VCaP (cell line): ENCODE data around the gene STOM.
A peak's percentile ranks its signal among the peaks of the same experiment; 100 is the strongest.
"Not testable (repeated sequence)": the region's sequence is repeated elsewhere in the genome, so short reads cannot be mapped to it uniquely, and the experiment has no call there.

Experiments
- H3K27ac ChIP-seq: fragments of 450-650 bp; 2 replicates; pipeline ENCODE4 v1.5.1; 2017
- TF ChIP-seq, protein P1 (sequence below): fragments of 450-650 bp; conservative IDR thresholded peaks from 2 replicates; pipeline ENCODE4 v1.5.1; 2017; ENCODE audit warnings: mild to moderate bottlenecking, moderate library complexity

Gene STOM, protein sequence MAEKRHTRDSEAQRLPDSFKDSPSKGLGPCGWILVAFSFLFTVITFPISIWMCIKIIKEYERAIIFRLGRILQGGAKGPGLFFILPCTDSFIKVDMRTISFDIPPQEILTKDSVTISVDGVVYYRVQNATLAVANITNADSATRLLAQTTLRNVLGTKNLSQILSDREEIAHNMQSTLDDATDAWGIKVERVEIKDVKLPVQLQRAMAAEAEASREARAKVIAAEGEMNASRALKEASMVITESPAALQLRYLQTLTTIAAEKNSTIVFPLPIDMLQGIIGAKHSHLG

DNA sequence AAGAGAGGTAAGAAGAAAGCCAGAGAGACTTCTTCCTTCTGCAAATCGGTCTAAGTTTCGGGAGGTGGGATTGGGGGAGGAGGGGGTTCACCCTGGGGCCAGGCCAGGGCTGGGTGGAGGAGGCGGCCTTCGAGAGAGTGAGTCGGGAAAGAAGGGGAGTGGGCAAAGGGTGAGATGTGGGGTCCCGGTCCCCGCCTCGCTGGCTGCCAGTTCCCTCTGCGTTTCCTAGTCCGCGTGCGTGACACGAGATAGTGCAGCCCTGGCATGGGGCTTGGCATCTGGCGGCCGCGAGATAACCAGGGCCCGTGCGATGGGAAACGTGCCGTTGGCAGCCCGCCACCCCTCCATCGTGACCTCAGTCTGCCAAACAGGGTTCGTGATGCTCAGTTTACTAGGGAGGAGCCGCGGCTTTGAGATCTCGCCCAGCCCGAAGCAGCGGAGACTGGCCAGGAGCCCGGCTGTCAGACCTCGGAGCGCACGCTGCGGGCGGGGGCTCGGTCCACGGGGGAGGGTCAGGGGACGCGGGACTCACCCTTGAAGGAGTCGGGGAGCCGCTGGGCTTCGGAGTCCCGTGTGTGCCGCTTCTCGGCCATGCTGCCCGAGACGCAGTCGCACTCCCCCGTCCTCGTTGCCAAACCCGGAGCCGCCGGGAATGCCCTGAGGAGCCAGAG is at the start of gene STOM:
TSS of gene STOM (minus strand) at position 656 of the 671 bp plus-strand sequence. CDS start at position 593, 63 bp downstream.
- no peak within 1 kb of the TSS for H3K27ac ChIP-seq
- TF ChIP-seq, protein P1, sequence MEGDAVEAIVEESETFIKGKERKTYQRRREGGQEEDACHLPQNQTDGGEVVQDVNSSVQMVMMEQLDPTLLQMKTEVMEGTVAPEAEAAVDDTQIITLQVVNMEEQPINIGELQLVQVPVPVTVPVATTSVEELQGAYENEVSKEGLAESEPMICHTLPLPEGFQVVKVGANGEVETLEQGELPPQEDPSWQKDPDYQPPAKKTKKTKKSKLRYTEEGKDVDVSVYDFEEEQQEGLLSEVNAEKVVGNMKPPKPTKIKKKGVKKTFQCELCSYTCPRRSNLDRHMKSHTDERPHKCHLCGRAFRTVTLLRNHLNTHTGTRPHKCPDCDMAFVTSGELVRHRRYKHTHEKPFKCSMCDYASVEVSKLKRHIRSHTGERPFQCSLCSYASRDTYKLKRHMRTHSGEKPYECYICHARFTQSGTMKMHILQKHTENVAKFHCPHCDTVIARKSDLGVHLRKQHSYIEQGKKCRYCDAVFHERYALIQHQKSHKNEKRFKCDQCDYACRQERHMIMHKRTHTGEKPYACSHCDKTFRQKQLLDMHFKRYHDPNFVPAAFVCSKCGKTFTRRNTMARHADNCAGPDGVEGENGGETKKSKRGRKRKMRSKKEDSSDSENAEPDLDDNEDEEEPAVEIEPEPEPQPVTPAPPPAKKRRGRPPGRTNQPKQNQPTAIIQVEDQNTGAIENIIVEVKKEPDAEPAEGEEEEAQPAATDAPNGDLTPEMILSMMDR, result no peak

DNA sequence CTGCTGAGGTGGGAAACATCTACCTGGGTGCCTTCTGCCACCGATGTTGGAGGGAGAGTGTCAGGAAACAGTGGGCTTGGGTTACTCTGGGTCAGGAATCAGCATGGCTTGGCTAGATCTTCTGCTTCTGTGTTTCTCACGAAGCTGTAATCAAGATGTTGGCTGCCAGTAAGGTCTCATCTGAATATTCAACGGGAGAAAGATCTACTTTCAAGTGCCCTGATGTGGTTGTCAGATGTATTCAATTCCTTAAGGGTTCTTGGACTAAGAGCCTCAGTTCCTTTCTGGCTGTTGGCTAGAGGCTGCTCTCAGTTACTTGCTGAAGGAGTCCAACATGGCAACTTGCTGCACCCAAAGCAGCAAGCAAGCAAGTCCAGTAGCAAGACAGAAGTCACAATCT is 41.9 kb upstream of the STOM start:
- TF ChIP-seq, protein P1, result no peak
- no peak overlapping the region for H3K27ac ChIP-seq

DNA sequence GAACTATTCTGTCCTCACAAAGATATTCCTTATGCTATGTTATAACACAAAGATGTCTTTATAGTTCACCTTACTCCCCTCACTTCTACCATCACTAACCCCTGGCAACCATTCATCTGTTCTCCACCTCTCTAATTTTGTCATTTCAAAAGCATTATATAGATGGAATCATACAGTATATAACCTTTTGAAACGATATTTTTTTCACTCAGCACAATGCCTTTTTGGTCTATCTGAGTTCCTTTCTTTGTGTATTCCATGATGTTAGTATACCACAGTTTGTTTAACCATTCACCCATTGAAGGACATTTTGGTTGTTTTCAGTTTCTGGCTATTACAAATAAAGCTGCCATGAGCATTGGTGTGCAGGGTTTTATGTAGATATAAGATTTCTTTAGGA is 35.8 kb upstream of the STOM start:
- H3K27ac ChIP-seq, result no peak overlapping the region
- TF ChIP-seq, protein P1, result no peak

DNA sequence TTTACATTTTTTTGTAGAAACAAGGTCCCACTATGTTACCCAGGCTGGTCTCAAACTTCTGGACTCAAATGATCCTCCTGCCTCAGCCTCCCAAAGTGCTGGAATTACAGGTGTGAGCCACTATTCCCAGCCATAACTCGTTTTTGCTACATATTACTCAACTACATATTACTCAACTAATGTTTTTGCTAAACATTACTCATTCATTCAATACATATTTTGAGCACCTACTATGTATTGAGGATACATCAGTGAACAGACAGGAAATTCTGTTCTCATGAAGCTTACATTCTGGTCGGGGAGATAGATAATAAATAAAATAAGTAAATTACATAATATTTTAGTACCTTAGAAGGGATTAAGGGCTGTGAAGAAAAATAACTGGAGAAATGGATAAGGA is 34.9 kb upstream of the STOM start:
- TF ChIP-seq, protein P1, result no peak
- H3K27ac ChIP-seq, result no peak overlapping the region

DNA sequence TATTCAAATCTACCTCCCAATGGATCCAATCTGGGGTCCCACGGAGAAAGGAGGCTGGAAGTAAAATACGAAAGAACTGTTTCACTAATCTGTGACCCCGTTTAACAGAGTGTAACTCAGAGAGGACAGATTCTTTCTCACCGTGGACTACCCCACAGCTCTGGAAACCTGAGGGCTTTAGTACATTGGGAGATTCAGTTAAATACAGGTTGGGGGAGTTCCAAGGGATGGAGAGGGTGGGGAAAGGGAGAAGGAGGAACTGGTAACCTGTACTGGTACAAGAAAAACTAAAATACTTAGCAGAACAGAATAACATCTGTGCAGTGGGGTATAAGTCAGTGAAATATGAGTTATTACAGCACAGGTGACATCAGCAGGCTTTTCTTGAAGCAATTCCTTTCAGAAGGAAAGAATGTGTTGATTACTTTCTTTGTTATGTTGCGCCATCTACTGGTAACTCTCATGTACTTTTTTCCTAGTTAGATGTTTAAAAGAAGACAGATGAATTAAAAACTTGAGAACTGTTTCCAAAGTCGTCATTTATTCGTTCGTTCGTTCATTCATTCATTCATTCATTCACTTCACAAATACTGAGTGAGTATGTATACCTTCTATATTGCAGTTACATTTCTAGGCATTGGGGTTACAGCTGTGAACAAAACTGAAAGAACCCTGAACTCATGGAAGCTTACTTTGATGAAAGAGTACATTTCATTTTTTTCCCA is 30.0 kb upstream of the STOM start:
- TF ChIP-seq, protein P1, result peak; percentile 74
- no peak overlapping the region for H3K27ac ChIP-seq

DNA sequence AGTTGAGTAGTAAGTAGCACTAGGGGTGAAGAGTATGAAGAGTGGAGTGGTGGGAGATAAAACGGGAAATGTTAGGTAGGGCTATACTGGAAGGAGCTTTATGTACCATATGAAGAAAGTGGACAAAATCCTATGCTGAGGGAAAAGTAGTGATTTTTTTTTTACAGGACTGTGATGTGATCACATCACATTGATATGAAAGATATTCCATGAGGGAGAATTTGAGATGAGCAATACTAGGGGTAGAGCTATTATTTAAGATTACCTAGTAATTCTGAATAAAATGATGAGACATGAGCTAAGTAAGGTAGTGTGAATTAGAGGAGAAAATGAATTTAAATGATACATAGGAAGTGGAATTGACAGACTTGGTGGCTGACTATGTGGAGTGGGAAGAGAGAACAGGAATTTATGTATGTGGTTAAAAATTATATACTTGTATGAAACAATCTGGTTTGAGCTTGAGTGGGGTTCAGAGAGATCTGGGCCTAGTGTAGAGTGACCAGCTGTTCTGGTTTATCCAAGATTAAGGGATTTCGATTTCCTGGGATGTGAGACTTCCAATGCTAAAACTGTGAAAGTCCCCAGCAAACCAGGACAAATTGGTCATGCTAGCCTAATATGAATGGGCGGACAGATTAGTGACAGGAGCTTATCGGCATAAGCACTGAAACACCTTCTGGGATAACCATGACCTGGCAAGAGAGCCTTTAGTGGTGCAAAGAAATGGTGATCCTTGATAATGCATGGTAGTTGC is 29.3 kb upstream of the STOM start:
- TF ChIP-seq, protein P1, result no peak
- H3K27ac ChIP-seq, result no peak overlapping the region

DNA sequence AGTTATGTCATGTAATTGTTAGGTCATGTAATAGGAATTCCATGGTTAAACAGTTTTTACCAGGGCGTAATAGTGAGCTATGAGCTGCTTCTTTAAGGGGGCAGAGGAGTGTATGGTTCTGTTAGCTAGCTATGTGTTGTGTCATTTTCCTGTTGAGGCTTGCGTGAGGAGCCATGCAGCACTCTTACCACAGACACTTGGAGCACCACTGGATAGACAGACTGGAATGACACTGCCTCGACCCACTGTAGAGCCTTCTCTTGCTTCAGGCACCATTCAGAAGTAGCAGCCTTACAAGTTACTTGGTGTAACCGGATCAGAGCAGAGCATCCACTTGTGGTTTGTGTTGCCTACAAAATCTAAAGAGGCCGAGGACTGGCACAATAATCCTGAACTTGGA is 28.3 kb upstream of the STOM start:
- H3K27ac ChIP-seq, result no peak overlapping the region
- TF ChIP-seq, protein P1, result no peak

DNA sequence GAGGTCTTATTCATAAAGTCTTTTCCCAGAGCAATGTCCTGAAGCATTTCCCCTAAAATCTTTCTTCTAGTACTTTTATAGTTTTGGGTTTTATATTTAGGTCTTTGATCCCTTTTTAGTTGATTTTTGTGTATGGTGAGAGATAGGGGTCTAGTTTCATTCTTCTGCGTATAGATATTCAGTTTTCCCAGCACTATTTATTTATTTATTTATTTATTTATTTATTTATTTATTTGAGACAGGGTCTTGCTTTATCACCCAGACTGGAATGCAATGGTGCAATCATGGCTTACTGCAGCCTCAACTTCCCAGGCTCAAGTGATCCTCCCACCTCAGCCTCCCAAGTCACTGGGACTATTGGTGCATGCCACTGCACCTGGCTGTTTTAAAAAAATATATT is 27.2 kb upstream of the STOM start:
- H3K27ac ChIP-seq, result not testable (repeated sequence)
